Stimulated activated CD8-positive, alpha-beta memory T cell treated with anti-CD3 and anti-CD28 coated beads, Interleukin-12 subunit alpha, Interleukin-12 subunit beta, amount 100 ng/mL, for 4 hours (primary cell): ENCODE measurements around the gene RSBN1.
"Not testable (repeated sequence)": the region's sequence is repeated elsewhere in the genome, so short reads cannot be mapped to it uniquely, and the experiment has no call there.

Experiments
- DNase-seq: peaks from one replicate; pipeline ENCODE4 v3.0.0-alpha.2; 2020; ENCODE audit warnings: low read depth

The RSBN1 gene

GRCh38 chr1:113811888-113812660 is at the start of gene RSBN1:
TSS of gene RSBN1 (minus strand) at chr1:113812476. CDS start at chr1:113812412, 64 bp downstream.
- peak; percentile 96 for DNase-seq

DNA sequence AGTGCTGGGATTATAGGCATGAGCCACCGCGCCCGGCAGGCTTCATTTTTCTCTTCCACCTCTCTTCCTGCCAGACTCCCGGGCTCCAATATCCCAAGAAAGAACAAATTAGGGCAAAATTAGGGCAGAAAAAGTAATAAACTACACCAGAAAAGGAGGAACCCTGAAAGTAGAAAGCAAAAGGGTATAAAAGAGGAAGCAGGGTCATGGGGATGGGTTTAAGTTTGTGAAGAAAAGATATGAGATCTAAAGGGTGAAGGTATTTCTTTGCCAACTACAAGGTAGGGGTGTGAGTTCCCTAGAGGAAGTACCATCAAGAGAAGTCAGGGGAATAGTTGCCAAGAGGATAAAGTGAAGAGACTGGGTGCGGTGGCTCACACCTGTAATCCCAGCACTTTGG is 49.4 kb upstream of the RSBN1 start:
- DNase-seq: no peak

DNA sequence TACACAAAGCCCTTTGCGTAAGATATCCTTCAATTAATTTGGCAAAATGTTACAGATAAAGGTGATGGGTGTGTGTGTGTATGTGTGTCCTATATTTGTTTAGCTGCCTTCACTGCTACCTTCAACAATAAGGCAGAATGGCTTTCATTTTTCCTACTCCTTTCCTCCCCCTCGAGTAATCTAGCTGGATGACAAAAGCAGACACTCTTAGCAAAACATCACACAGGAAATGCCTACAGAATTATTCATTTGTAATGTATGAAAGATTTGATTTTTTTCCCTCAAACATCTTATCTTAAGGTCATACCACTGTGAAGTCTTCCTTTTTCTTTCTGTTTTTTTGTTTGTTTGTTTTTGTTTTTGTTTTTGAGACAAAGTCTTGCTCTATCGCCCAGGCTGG is 48.6 kb upstream of the RSBN1 start:
- no peak for DNase-seq

DNA sequence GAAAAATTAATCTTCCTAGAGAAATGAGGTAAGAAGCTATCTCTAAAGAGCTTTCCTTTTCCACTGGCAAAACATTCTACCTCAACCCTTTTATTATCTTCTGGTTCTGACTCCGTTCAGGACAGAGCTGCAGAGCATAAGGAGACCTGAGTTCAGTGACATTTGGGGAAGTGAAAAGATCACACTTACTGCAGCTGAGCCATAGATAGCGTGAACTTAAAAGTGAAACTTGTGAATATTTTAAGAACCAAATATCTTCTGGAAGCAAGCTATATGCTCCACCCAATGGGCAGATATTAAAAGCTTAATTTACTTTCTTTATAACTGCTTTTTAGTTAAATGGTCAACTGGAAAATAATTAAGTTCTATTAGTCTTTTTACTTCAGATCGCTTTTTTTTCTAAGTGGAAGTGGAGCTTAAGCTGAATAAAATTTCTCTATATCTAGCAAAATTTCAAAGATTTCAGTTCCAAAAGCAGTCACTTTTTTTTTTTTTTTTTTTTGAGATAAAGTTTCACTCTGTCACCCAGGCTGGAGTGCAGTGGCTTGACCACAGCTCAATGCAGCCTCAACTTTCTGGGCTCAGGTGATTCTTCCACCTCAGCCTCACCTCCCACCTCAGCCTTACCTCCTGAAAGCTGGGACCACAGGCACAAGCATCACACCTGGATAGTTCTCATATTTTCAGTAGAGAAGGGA is 47.4 kb upstream of the RSBN1 start:
- no peak for DNase-seq

- DNase-seq: no peak
Measured at GRCh38 chr1:113858982-113859381, 46.7 kb upstream of the RSBN1 start.

DNA sequence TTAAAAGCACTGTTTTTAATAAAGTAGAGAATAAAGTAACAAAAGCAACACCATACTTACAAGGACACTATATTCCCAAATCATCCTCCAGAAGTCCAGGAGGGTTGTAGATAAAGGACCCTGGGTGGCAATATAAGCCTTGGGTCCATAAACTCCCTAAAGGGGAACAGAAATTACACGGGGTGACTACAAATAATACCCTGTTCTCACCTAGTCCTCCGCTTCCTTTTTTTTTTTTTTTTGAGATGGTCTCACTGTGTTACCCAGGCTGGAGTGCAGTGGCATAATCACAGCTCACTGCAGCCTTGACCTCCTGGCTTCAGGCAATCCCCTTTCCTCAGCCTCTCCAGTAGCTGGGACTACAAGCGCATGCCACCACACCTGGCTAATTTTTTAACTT is 46.1 kb upstream of the RSBN1 start:
- no peak for DNase-seq

GRCh38 chr1:113857776-113858175 is 45.5 kb upstream of the RSBN1 start:
- no peak for DNase-seq

GRCh38 chr1:113856401-113856790 is 44.1 kb upstream of the RSBN1 start:
- DNase-seq: no peak

GRCh38 chr1:113855630-113856400 is 43.5 kb upstream of the RSBN1 start:
- DNase-seq: no peak

DNA sequence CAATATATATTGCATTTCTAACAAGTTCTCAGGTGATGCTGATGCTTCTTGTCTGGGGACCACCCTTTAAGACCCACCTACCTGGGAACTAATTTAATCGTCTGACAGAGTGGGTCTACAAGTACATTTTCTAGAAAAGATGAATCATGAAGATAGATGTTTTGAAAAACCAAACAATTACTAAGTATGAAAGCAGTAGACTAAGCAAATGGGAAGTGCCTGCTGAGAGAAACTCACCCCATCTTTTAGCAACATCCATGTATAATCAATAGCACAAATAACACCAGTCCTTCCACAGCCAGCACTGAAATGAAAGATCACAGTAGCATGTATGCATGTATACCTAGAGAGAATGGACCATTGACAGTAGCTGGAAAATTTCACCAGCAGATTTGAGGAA is 42.0 kb upstream of the RSBN1 start:
- no peak for DNase-seq

GRCh38 chr1:113852694-113853093 is 40.4 kb upstream of the RSBN1 start:
- not testable (repeated sequence) for DNase-seq

GRCh38 chr1:113850127-113850796 is 38.0 kb upstream of the RSBN1 start:
- no peak for DNase-seq

DNA sequence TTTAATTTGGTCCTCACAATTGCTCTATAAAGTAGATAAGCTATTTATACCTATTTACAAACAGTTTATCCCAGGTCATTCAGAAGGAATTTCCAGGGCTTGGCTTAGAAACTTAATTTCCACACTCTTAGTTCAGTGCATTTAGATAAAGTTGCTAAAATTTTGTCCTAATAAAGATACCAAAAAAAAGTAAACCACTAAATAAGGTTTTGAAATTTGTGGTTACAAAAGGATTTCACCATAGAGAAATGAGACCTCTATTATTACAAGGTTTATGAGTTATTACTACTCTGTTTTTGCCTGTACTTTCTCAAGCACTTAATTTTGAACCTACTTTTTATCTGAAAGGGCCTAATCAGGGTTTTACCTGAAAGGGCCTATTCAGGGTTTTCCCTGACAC is 36.8 kb upstream of the RSBN1 start:
- DNase-seq: no peak

DNA sequence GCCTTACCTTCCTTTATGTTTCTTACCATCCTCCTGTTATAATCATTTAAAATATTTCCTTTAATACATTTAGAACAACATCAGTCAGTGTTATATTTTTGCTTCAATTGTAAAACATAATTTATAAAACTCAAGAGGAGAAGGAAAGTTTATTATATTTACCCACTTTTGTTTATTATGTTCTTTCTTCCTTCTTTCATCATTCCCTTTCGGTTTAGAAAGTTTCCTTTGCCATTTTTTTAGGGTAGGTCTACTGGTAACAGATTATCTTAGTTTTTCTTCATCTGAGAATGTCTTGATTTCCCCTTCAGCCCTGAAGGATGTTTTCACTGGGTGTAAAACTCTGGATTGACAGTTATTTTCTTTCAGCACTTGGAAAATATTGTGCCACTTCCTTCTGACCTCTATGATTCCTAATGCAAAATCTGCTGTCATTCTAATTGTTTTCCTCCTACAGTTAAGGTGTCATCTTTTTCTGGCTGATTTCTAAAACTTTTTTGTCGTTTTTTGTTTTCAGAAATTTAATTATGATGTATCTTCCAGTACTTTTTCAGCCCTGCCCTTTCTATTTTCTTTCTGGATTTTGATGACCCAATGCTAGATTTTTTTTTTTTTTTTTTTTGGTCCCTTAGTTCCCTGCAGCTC is 34.2 kb upstream of the RSBN1 start:
- DNase-seq: no peak

GRCh38 chr1:113836534-113836933 is 24.3 kb upstream of the RSBN1 start:
- DNase-seq: no peak

DNA sequence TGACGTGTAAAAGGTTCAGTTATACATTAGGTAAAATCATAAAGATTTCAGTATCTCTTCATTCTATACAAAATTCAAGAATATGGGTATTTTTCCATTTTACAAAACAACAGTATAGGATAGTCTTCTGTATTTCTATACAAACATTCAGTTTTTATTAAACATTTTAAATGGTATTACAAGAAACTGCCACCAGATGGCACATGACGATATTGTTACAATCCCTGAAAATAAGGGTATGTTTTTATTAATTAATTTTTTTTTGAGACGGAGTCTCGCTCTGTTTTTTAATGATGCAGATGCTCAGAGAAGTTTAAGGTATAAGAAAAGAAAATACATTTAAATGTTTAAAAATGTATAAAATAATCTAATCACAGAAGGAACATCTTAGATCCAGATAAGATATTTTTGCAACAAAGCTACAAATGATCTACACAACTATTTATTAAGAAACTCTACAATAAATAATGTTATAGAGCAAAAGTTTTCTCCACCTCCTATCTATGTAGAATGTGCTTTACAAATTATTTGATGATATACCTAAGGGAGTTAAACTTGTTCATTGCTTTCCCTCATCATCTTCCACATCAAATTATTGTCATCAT is 23.5 kb upstream of the RSBN1 start:
- DNase-seq: no peak

DNA sequence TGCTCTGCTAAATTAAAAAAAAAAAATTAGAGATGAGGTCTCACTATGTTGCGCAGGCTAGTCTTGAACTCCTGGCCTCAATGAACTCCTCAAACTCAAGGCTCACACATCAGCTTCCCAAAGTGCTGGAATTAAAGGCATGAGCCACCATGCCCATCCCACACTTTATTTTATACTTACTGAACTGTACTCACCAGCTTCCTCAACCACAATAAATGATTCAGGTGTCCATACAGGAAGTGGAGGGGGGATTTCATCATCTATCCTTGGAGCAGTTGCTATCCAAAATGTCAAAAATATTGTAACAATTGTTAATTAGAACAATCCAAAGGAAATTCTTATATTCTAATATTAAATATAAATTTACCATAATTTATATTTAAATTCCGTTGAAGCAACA is 22.4 kb upstream of the RSBN1 start:
- DNase-seq: no peak

GRCh38 chr1:113830039-113830438 is 17.8 kb upstream of the RSBN1 start:
- no peak for DNase-seq

- DNase-seq: no peak
Measured at GRCh38 chr1:113821916-113822315, 9.6 kb upstream of the RSBN1 start.

GRCh38 chr1:113818578-113818977 is 6.3 kb upstream of the RSBN1 start:
- DNase-seq: no peak

GRCh38 chr1:113813218-113813617 is 942 bp upstream of the RSBN1 start:
- DNase-seq: no peak
